OCI-LY7 (cell line): ENCODE results near the gene AAK1. TPM values are rescaled to one million over a fixed set of nuclear protein-coding genes. Genes with fewer than 3 reads are reported as not detected.

Experiments
- BruUV-seq: library from RNA; stranded (reverse); fragments of 400-500 nt; replicated peaks from 2 replicates; lab custom pipeline; 2021; lab: Mats Ljungman, UMichigan
- CTCF ChIA-PET: fragments of 300-600 bp; sonication (Branson Sonifier 250); formaldehyde crosslinking; loops from one replicate; lab custom pipeline; 2022; ENCODE audit warnings: antibody characterized with exemption; ENCODE audit not compliant: unreplicated experiment; lab: Charles Lee
- POLR2A ChIA-PET: fragments of 300-600 bp; sonication (Branson Sonifier 250); formaldehyde crosslinking; loops from one replicate; lab custom pipeline; 2022; ENCODE audit warnings: antibody characterized with exemption; lab: Charles Lee
- DNase-seq: peaks from one replicate; pipeline ENCODE4 v3.0.0-alpha.2; 2015; ENCODE audit warnings: low spot score
- H2AFZ ChIP-seq: fragments of 200-600 bp; sonication (generic), shearing (Covaris generic); 2 replicates; pipeline ENCODE4 v1.6.1; 2014; ENCODE audit warnings: mild to moderate bottlenecking, antibody characterized with exemption, low read length, moderate library complexity
- H3K27ac ChIP-seq: fragments of 200-600 bp; sonication (generic); 2 replicates; pipeline ENCODE4 v1.5.1; 2014; ENCODE audit warnings: mixed run types, low read depth, mild to moderate bottlenecking, moderate library complexity, low read length, inconsistent platforms; ENCODE audit not compliant: poor library complexity, severe bottlenecking
- H3K36me3 ChIP-seq: fragments of 200-600 bp; sonication (generic); 2 replicates; pipeline ENCODE4 v1.6.1; 2014; ENCODE audit warnings: mild to moderate bottlenecking, antibody characterized with exemption, low read length, moderate library complexity, mixed read lengths; ENCODE audit not compliant: insufficient read depth
- H3K4me1 ChIP-seq: fragments of 200-600 bp; sonication (generic); 2 replicates; pipeline ENCODE4 v1.5.1; 2014; ENCODE audit warnings: mild to moderate bottlenecking, low read length; ENCODE audit not compliant: insufficient read depth, poor library complexity, severe bottlenecking
- H3K4me2 ChIP-seq: fragments of 200-600 bp; sonication (generic); 2 replicates; pipeline ENCODE4 v1.6.1; 2014; ENCODE audit warnings: mild to moderate bottlenecking, low read length
- H3K4me3 ChIP-seq: fragments of 200-600 bp; sonication (generic); 2 replicates; pipeline ENCODE4 v1.5.1; 2014; ENCODE audit warnings: mild to moderate bottlenecking, low read depth, low read length; ENCODE audit not compliant: poor library complexity, severe bottlenecking
- H3K79me2 ChIP-seq: fragments of 200-600 bp; sonication (generic); 2 replicates; pipeline ENCODE4 v1.6.1; 2016; ENCODE audit warnings: low read depth, mild to moderate bottlenecking, low read length, moderate library complexity, mixed read lengths; ENCODE audit not compliant: insufficient read depth
- H3K9me2 ChIP-seq: fragments of 200-600 bp; sonication (generic); 2 replicates; pipeline ENCODE4 v1.6.1; 2016; ENCODE audit warnings: mild to moderate bottlenecking, low read length, mixed read lengths; ENCODE audit not compliant: insufficient read depth
- H3K9me3 ChIP-seq: fragments of 200-600 bp; sonication (generic); 2 replicates; pipeline ENCODE4 v1.6.1; 2014; ENCODE audit warnings: mild to moderate bottlenecking, mixed run types, low read length, mixed read lengths
- H4K20me1 ChIP-seq: fragments of 200-600 bp; sonication (generic); 2 replicates; pipeline ENCODE4 v1.6.1; 2014; ENCODE audit warnings: mild to moderate bottlenecking, antibody characterized with exemption, low read length, moderate library complexity, mixed read lengths; ENCODE audit not compliant: insufficient read depth
- CTCF ChIP-seq: fragments of 200-600 bp; sonication (generic); conservative IDR thresholded peaks from 2 replicates; pipeline ENCODE4 v1.5.1; 2014; ENCODE audit warnings: mild to moderate bottlenecking, antibody characterized with exemption, low read length, moderate library complexity, mixed read lengths
- EZH2phosphoT487 ChIP-seq: fragments of 200-600 bp; sonication (generic); IDR thresholded peaks from 2 replicates; pipeline ENCODE4 v1.6.1; 2018; ENCODE audit warnings: low read depth, borderline replicate concordance, mild to moderate bottlenecking, mixed run types, antibody characterized with exemption, low read length, moderate library complexity, mixed read lengths
- intact Hi-C: fragments of 100-400 bp; cut with micrococcal nuclease; formaldehyde crosslinking; loops from one replicate; pipeline ENCODE4 v1.10.0; 2022; ENCODE audit not compliant: unreplicated experiment
- total RNA-seq, 2 experiments: library from RNA; depleted of rRNA in 1 of 2; stranded (reverse); fragments of >200 nt in 1 of 2; shearing (Covaris generic) in 1 of 2; gene quantifications; 2 replicates each; pipeline ENCODE4 v1.2.3, GENCODE V29; 2014 to 2022

AAK1 gene
- total RNA-seq, 2 experiments from 2014 or later, result 8.3 to 8.5 TPM

GRCh38 chr2:69531186-69531585, 112.4 kb downstream of the AAK1 start:
- CTCF ChIA-PET, result no interaction called here
- Histone ChIP-seq H3K9me3 (no peaks in the 10 kb centered on the region), H4K20me1 (no peaks in the 10 kb centered on the region), H3K4me1 (no peaks in the 10 kb centered on the region), H3K4me2 (no peak overlapping the region), H3K36me3 (no peaks in the 10 kb centered on the region), H3K4me3 (no peak overlapping the region), H2AFZ (no peak overlapping the region), H3K9me2 (no peaks in the 10 kb centered on the region), H3K79me2 (no peaks in the 10 kb centered on the region), H3K27ac (no peak overlapping the region)
- TF ChIP-seq CTCF (no peak), EZH2phosphoT487 (no peak)
- no TSS peak for BruUV-seq
- intact Hi-C loops, result no loop called here
- DNase-seq, result no peak
- POLR2A ChIA-PET, result no interaction called here

- Histone ChIP-seq H2AFZ (no peak overlapping the region), H3K27ac (no peak overlapping the region), H3K4me3 (no peak overlapping the region), H3K36me3 (no peaks in the 10 kb centered on the region), H3K4me1 (no peaks in the 10 kb centered on the region), H3K4me2 (no peak overlapping the region), H4K20me1 (no peaks in the 10 kb centered on the region), H3K9me2 (no peaks in the 10 kb centered on the region), H3K9me3 (no peaks in the 10 kb centered on the region), H3K79me2 (no peaks in the 10 kb centered on the region)
- no peak for TF ChIP-seq CTCF
- no peak for TF ChIP-seq EZH2phosphoT487
- intact Hi-C loops, result no loop called here
- DNase-seq, result no peak
- ChIA-PET CTCF (no interaction called here), POLR2A (interaction anchor here (1.0 kb wide), 1 partner anchor 35 kb away, joined by 3 read pairs; no protein-coding TSS in a partner anchor)
- BruUV-seq, result no TSS peak
Observed at GRCh38 chr2:69529480-69529879, 114.1 kb downstream of the AAK1 start.

- Histone ChIP-seq H3K79me2 (no peaks in the 10 kb centered on the region), H3K9me2 (no peaks in the 10 kb centered on the region), H3K4me2 (no peak overlapping the region), H3K4me3 (no peak overlapping the region), H2AFZ (no peak overlapping the region), H3K27ac (no peak overlapping the region), H3K9me3 (no peaks in the 10 kb centered on the region), H3K4me1 (no peaks in the 10 kb centered on the region), H3K36me3 (no peaks in the 10 kb centered on the region), H4K20me1 (no peaks in the 10 kb centered on the region)
- ChIA-PET POLR2A (interaction anchor here (0.6 kb wide), 1 partner anchor 1111 kb away, joined by 3 read pairs; no protein-coding TSS in a partner anchor), CTCF (no interaction called here)
- no TSS peak for BruUV-seq
- DNase-seq, result no peak
- intact Hi-C loops, result no loop called here
- TF ChIP-seq EZH2phosphoT487, result no peak
- no peak for TF ChIP-seq CTCF
Observed at GRCh38 chr2:69525261-69525660, 118.3 kb downstream of the AAK1 start.
